ENCODE results near the gene DNAJC3. TPM values are rescaled to one million over a fixed set of nuclear protein-coding genes. Genes with fewer than 3 reads are reported as not detected.

The DNAJC3 gene
- total and polyA plus RNA-seq, 2 of the 8 experiments (the other 6 are each of a cell fraction or from before 2014, with no cell fraction given) = 4.3 to 24.1 TPM

- Histone ChIP-seq H3K14ac (ENCODE audit: insufficient read length) (no peak overlapping the region), H2AK5ac (ENCODE audit: low read depth, low read length) (no peak overlapping the region), H3K27ac (ENCODE audit: low read depth, low read length) (no peak overlapping the region), H3K27me3 (replicated peaks in 1 of 4; ENCODE audit: control insufficient read depth in 3 of 4, extremely low read depth in 1 of 4, insufficient read depth in 3 of 4, low read length in 3 of 4) (no peaks in the 10 kb centered on the region), H2BK15ac (ENCODE audit: low read length) (no peak overlapping the region), H4K5ac (ENCODE audit: insufficient read length, low read depth, low read length) (no peak overlapping the region), H3K23ac (ENCODE audit: insufficient read length) (no peak overlapping the region), H3K9me3 (ENCODE audit: insufficient read depth in 2 of 2, low read depth in 1 of 2, low read length in 1 of 2) (no peaks in the 10 kb centered on the region), H2BK20ac (ENCODE audit: low read length) (no peak overlapping the region), H3K79me1 (ENCODE audit: low read depth, low read length) (peaks cover 3% of the 10 kb centered on the region; the same call in 1 of the 2 replicates), H3K9ac (replicated peaks in 1 of 4; ENCODE audit: extremely low read depth in 1 of 4, low read depth in 3 of 4, low read length in 3 of 4) (no peak overlapping the region), H2AFZ (ENCODE audit: low read length) (no peak overlapping the region), H4K20me1 (replicated peaks in 1 of 2; ENCODE audit: control insufficient read depth in 1 of 2, insufficient read depth in 2 of 2, low read length in 2 of 2) (peaks cover 1 to 3% of the 10 kb centered on the region in 2 experiments), H3K36me3 (ENCODE audit: control insufficient read depth in 2 of 4, insufficient read depth in 4 of 4, low read length in 3 of 4) (0 out of 8 replicates have a peak, but pooled peaks cover 0 to 3% (median 0%) of the 10 kb centered on the region in 4 experiments), H3K56ac (replicated peaks; ENCODE audit: insufficient read length, low read depth, low read length) (no peak overlapping the region), H3K18ac (ENCODE audit: extremely low read depth, low read length) (no peak overlapping the region), H3K79me2 (ENCODE audit: control insufficient read depth in 1 of 2, insufficient read depth in 2 of 2, low read length in 2 of 2) (peaks cover 0 to 4% of the 10 kb centered on the region in 2 experiments; a peak in 1 of 4 replicates), H2BK5ac (ENCODE audit: low read depth, low read length) (no peak overlapping the region), H3K23me2 (ENCODE audit: low read depth, low read length) (no peaks in the 10 kb centered on the region; the same call in 1 of the 2 replicates), H2BK12ac (ENCODE audit: low read depth, low read length) (no peak overlapping the region), H4K8ac (ENCODE audit: extremely low read depth, insufficient read depth, low read length) (no peak overlapping the region), H2BK120ac (replicated peaks; ENCODE audit: low read depth, low read length) (no peak overlapping the region), H4K91ac (replicated peaks; ENCODE audit: insufficient read length, low read length) (no peak overlapping the region), H3K4ac (replicated peaks; ENCODE audit: insufficient read length, low read depth, low read length) (no peak overlapping the region), H3K4me1 (replicated peaks in 1 of 4; ENCODE audit: control insufficient read depth in 3 of 4, insufficient read depth in 4 of 4, low read length in 3 of 4) (no peaks in the 10 kb centered on the region), H3K4me3 (ENCODE audit: extremely low read depth in 1 of 4, insufficient read depth in 2 of 4, low read depth in 3 of 4, low read length in 4 of 4) (no peak overlapping the region), H3K4me2 (ENCODE audit: insufficient read depth in 1 of 2, low read depth in 2 of 2, low read length in 2 of 2) (no peak overlapping the region)
- no peak for DNase-seq (ENCODE audit: low read depth in 1 of 2, low spot score in 2 of 2)
- POLR2A ChIA-PET (ENCODE audit: partially characterized antibody) = no interaction called here
- no peak for FAIRE-seq
- 91% methylated on average over 9 of the region's 9 CpGs; no CpG with 5 or more reads in 1 of the 2 experiments for WGBS, 2 experiments (ENCODE audit: extremely low coverage in 1 of 2, insufficient coverage in 1 of 2, insufficient read length in 1 of 2, insufficient replicate concordance in 2 of 2, low coverage in 1 of 2, low lambda C conversion rate in 2 of 2, missing lambda C conversion rate in 1 of 2)
- CTCF ChIA-PET (ENCODE audit: partially characterized antibody) = interaction anchor here (1.1 to 4.5 kb wide), 3 partner anchors 10 to 126 kb away, joined by 3 to 31 read pairs (median 4); no protein-coding TSS in a partner anchor
- TF ChIP-seq CTBP2 (IDR thresholded peaks at IDR 0.05; ENCODE audit: borderline replicate concordance, insufficient read depth, insufficient read length, low read length) = no peak
- TF ChIP-seq KDM5A (IDR thresholded peaks at IDR 0.05; ENCODE audit: low read length) = no peak
- no peak for TF ChIP-seq RXRA (IDR thresholded peaks at IDR 0.05; ENCODE audit: insufficient read depth, low read depth, low read length)
- TF ChIP-seq SP4 (IDR thresholded peaks at IDR 0.05; ENCODE audit: low read length) = no peak
- TF ChIP-seq BCL11A (IDR thresholded peaks at IDR 0.05; ENCODE audit: low read depth in 2 of 2, low read length in 2 of 2) = no peak
- TF ChIP-seq CBX8 (IDR thresholded peaks at IDR 0.05; ENCODE audit: borderline replicate concordance, low read depth, low read length) = no peak
- TF ChIP-seq POLR2AphosphoS5 (IDR thresholded peaks at IDR 0.05; ENCODE audit: low read depth, low read length) = no peak
- TF ChIP-seq, protein P1, sequence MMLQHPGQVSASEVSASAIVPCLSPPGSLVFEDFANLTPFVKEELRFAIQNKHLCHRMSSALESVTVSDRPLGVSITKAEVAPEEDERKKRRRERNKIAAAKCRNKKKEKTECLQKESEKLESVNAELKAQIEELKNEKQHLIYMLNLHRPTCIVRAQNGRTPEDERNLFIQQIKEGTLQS (IDR thresholded peaks at IDR 0.05; ENCODE audit: insufficient read depth, low read depth, low read length) = no peak
- no peak for TF ChIP-seq TAF1 (IDR thresholded peaks at IDR 0.05; ENCODE audit: low read depth, low read length)
- TF ChIP-seq EP300 (IDR thresholded peaks at IDR 0.05; ENCODE audit: borderline replicate concordance in 1 of 2, low read depth in 2 of 2, low read length in 2 of 2) = no peak
- TF ChIP-seq JUND (IDR thresholded peaks at IDR 0.05; ENCODE audit: low read length) = no peak
Observed at GRCh38 chr13:95707442-95708390, 30.8 kb downstream of the DNAJC3 start.
